ENCODE data around the gene ADAR. TPM values are rescaled to one million over a fixed set of nuclear protein-coding genes. Genes with fewer than 3 reads are reported as not detected.

ADAR gene
- total RNA-seq, 2 donors from 2014 or later, result 70.1 to 80.1 TPM

GRCh38 chr1:154590756-154591155, 17.2 kb downstream of the ADAR start:
- intact Hi-C loops (cut with DNase I), result no loop called here
- DNase-seq (no peak), ATAC-seq (no peak)

- ATAC-seq (no peak), DNase-seq (no peak)
- intact Hi-C loops (cut with DNase I), result no loop called here
Measured at GRCh38 chr1:154589780-154590179, 18.2 kb downstream of the ADAR start.

GRCh38 chr1:154586641-154587040, 21.3 kb downstream of the ADAR start:
- no peak for ATAC-seq
- no peak for DNase-seq
- intact Hi-C loops (cut with DNase I), result no loop called here

GRCh38 chr1:154586231-154586630, 21.8 kb downstream of the ADAR start:
- intact Hi-C loops (cut with DNase I), result no loop called here
- ATAC-seq (no peak), DNase-seq (no peak)

- ATAC-seq (no peak), DNase-seq (no peak)
- intact Hi-C loops (cut with DNase I), result no loop called here
Measured at GRCh38 chr1:154584267-154584994, 23.6 kb downstream of the ADAR start.

- ATAC-seq, result peak; percentile 33 to 36
- no peak for DNase-seq
- intact Hi-C loops (cut with DNase I), result no loop called here
Measured at GRCh38 chr1:154583773-154584172, 24.2 kb downstream of the ADAR start.

GRCh38 chr1:154582885-154583284, 25.1 kb downstream of the ADAR start:
- intact Hi-C loops (cut with DNase I), result no loop called here
- DNase-seq, result no peak
- ATAC-seq, result no peak

GRCh38 chr1:154581766-154582165, 26.2 kb downstream of the ADAR start:
- no peak for DNase-seq
- intact Hi-C loops (cut with DNase I), result no loop called here

GRCh38 chr1:154579374-154579773, 28.6 kb downstream of the ADAR start:
- intact Hi-C loops (cut with DNase I), result loop anchor here in 1 of 2 donors (10.0 kb wide), 1 partner anchor 305 kb away; no protein-coding TSS in a partner anchor
- DNase-seq (no peak), ATAC-seq (no peak)

More at GRCh38 chr1:154581766-154582165, 26.2 kb downstream of the ADAR start:
- ATAC-seq, result no peak

- ATAC-seq (peak; percentile 49 to 61), DNase-seq (peak; percentile 44)
- intact Hi-C loops (cut with DNase I), result loop anchor here in 1 of 2 donors (10.0 kb wide), 1 partner anchor 307 kb away; no protein-coding TSS in a partner anchor
Measured at GRCh38 chr1:154578058-154578418, 29.9 kb downstream of the ADAR start.

- no peak for ATAC-seq
- DNase-seq, result no peak
- intact Hi-C loops (cut with DNase I), result loop anchor here in 1 of 2 donors (10.0 kb wide), 1 partner anchor 307 kb away; no protein-coding TSS in a partner anchor
Measured at GRCh38 chr1:154577346-154578057, 30.5 kb downstream of the ADAR start.

GRCh38 chr1:154575951-154576566, 31.9 kb downstream of the ADAR start:
- intact Hi-C loops (cut with DNase I), result loop anchor here in 1 of 2 donors (10.0 kb wide), 1 partner anchor 309 kb away; no protein-coding TSS in a partner anchor
- DNase-seq (no peak), ATAC-seq (no peak)

GRCh38 chr1:154575147-154575927, 32.6 kb downstream of the ADAR start:
- DNase-seq, result no peak
- no peak for ATAC-seq
- intact Hi-C loops (cut with DNase I), result loop anchor here in 1 of 2 donors (10.0 kb wide), 1 partner anchor 309 kb away; no protein-coding TSS in a partner anchor

GRCh38 chr1:154574716-154575115, 33.3 kb downstream of the ADAR start:
- DNase-seq (no peak), ATAC-seq (no peak)
- intact Hi-C loops (cut with DNase I), result loop anchor here in 1 of 2 donors (10.0 kb wide), 1 partner anchor 310 kb away; no protein-coding TSS in a partner anchor

- DNase-seq, result no peak
- intact Hi-C loops (cut with DNase I), result loop anchor here in 1 of 2 donors (10.0 kb wide), 1 partner anchor 312 kb away; no protein-coding TSS in a partner anchor
- no peak for ATAC-seq
Measured at GRCh38 chr1:154573168-154573510, 34.8 kb downstream of the ADAR start.

- ATAC-seq (no peak), DNase-seq (no peak)
- intact Hi-C loops (cut with DNase I), result loop anchor here in 1 of 2 donors (10.0 kb wide), 1 partner anchor 312 kb away; no protein-coding TSS in a partner anchor
Measured at GRCh38 chr1:154572468-154573167, 35.4 kb downstream of the ADAR start.

- intact Hi-C loops (cut with DNase I), result loop anchor here in 1 of 2 donors (10.0 kb wide), 1 partner anchor 313 kb away; no protein-coding TSS in a partner anchor
Measured at GRCh38 chr1:154571964-154572288, 36.1 kb downstream of the ADAR start.

GRCh38 chr1:154571244-154571963, 36.6 kb downstream of the ADAR start:
- no peak for DNase-seq
- no peak for ATAC-seq
- intact Hi-C loops (cut with DNase I), result loop anchor here in 1 of 2 donors (10.0 kb wide), 1 partner anchor 313 kb away; no protein-coding TSS in a partner anchor

More at GRCh38 chr1:154571964-154572288, 36.1 kb downstream of the ADAR start:
- DNase-seq, result no peak
- ATAC-seq, result no peak

All from left cardiac atrium (tissue), 4 donors.